ENCODE data around the gene FBXO3.

DNA sequence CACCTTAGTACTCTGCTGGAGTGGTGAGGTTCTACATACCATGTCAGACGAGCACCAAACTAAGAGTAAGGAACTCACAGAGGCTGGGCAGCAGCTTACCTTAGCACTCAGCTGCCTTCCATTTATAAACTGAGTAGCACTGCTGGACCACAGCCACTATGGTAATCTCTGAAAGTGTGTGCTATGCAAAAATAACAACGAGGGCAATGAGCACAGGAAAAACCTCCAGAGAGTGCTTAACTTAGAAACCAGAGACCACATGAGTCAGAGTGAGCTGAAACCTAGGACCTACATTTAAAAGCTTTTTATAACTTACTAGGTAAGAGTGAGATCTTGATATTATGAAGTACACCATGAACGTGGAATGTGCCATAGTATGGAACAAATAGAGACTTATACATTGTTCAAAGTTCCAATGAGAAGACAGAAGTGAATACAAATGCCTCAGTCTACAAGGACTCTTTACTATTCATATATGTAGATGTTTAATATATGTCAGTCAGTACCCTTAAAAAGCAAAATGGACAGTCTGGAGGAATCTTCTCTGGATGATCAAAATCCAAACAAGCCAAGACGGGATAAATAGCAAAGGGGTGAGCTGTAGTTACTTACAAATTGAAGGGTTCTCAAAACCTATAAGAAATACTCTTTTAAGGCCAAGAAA lies 20.9 kb downstream of the FBXO3 start:
- TF ChIP-seq, protein P1, sequence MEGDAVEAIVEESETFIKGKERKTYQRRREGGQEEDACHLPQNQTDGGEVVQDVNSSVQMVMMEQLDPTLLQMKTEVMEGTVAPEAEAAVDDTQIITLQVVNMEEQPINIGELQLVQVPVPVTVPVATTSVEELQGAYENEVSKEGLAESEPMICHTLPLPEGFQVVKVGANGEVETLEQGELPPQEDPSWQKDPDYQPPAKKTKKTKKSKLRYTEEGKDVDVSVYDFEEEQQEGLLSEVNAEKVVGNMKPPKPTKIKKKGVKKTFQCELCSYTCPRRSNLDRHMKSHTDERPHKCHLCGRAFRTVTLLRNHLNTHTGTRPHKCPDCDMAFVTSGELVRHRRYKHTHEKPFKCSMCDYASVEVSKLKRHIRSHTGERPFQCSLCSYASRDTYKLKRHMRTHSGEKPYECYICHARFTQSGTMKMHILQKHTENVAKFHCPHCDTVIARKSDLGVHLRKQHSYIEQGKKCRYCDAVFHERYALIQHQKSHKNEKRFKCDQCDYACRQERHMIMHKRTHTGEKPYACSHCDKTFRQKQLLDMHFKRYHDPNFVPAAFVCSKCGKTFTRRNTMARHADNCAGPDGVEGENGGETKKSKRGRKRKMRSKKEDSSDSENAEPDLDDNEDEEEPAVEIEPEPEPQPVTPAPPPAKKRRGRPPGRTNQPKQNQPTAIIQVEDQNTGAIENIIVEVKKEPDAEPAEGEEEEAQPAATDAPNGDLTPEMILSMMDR (IDR thresholded peaks at IDR 0.05; ENCODE audit: control extremely low read depth in 1 of 3, insufficient read depth in 1 of 3, low read depth in 1 of 3, low read length in 3 of 3) = no peak
- TF ChIP-seq HDAC6 (IDR thresholded peaks at IDR 0.05; ENCODE audit: low read depth, low read length) = no peak
- no peak for TF ChIP-seq ZNF274 (IDR thresholded peaks at IDR 0.05; ENCODE audit: borderline replicate concordance, extremely low read depth, low read length)

Measured in H1 (cell line).